Choroid plexus epithelial cell (primary cell): Measurements from ENCODE around the gene GTF2I.

Experiments
- DNase-seq: peaks from one replicate; pipeline ENCODE4 v3.0.0-alpha.2; 2010; ENCODE audit warnings: low read depth
- H3K4me3 ChIP-seq: 2 replicates; pipeline ENCODE4 v1.5.1; 2011; ENCODE audit warnings: low read depth, mild to moderate bottlenecking, control low read depth, low read length, moderate library complexity
- CTCF ChIP-seq: conservative IDR thresholded peaks from 2 replicates; pipeline ENCODE4 v1.5.1; 2011; ENCODE audit warnings: low read depth, mild to moderate bottlenecking, control low read depth, inconsistent platforms, low read length, moderate library complexity

The GTF2I gene

GRCh38 chr7:74653686-74654181 is 3.8 kb upstream of the GTF2I start:
- no peak for TF ChIP-seq CTCF
- H3K4me3 ChIP-seq = no peak overlapping the region
- no peak for DNase-seq

- no peak for TF ChIP-seq CTCF
- DNase-seq = peak; percentile 29
- no peak overlapping the region for H3K4me3 ChIP-seq
These were observed 2.7 kb upstream of the GTF2I start for GRCh38 chr7:74654811-74655210.

- DNase-seq = peak; percentile 85
- no peak for TF ChIP-seq CTCF
- no peak overlapping the region for H3K4me3 ChIP-seq
These were observed 2.2 kb upstream of the GTF2I start for GRCh38 chr7:74655324-74655723.

- DNase-seq = peak; percentile 27
- no peak for TF ChIP-seq CTCF
- peak overlapping the region; percentile 74 for H3K4me3 ChIP-seq
These were observed 1.6 kb upstream of the GTF2I start for GRCh38 chr7:74655768-74656440.

- peak; percentile 5 for TF ChIP-seq CTCF
- peak; percentile 41 for DNase-seq
- peak overlapping the region; percentile 74 for H3K4me3 ChIP-seq
These were observed 1.1 kb upstream of the GTF2I start for GRCh38 chr7:74656441-74656836.

- peak; percentile 98 for DNase-seq
- peak overlapping the region; percentile 83 for H3K4me3 ChIP-seq
- TF ChIP-seq CTCF = peak; percentile 9
These were observed 454 bp upstream of the GTF2I start for GRCh38 chr7:74656837-74657691.
